ENCODE measurements around the gene PTPRE.

Gene PTPRE

DNA sequence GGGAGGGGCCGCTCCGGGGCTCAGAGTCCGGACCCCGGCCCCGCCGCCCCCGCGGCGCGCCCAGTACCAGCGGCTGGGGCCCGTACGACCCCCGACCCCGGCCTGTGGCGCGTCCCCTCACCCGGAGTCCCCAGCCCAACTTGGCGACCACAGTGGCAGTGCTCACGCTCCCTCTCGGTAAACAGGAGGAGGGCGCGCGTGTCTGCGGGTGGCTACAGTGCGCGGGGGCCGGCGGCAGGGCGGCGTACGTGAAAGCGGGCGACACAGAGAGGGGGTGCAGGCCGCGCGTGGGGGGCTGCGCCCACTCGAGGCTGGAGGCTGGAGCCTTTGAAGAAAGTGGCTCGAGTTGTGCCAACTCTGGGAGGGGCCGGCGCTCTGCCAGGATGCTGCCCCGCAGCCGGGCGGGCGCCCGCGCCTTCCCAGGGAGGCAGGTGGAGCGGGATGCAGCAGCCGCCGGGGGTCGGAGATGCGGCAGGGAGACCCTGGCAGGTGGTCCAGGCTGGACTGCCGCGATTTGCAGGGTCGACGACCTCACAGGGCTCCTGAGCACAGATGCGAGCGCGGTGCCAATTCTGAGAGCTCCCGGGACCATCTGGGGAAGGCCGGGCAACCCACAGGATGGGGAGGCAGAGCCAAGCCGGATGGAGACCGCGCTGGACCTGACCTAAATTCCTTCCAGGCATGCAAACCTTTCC, 655 bp downstream of the PTPRE start:
- peak in 27 of 51 donors; percentile 20 to 68 (median 44) for DNase-seq

DNA sequence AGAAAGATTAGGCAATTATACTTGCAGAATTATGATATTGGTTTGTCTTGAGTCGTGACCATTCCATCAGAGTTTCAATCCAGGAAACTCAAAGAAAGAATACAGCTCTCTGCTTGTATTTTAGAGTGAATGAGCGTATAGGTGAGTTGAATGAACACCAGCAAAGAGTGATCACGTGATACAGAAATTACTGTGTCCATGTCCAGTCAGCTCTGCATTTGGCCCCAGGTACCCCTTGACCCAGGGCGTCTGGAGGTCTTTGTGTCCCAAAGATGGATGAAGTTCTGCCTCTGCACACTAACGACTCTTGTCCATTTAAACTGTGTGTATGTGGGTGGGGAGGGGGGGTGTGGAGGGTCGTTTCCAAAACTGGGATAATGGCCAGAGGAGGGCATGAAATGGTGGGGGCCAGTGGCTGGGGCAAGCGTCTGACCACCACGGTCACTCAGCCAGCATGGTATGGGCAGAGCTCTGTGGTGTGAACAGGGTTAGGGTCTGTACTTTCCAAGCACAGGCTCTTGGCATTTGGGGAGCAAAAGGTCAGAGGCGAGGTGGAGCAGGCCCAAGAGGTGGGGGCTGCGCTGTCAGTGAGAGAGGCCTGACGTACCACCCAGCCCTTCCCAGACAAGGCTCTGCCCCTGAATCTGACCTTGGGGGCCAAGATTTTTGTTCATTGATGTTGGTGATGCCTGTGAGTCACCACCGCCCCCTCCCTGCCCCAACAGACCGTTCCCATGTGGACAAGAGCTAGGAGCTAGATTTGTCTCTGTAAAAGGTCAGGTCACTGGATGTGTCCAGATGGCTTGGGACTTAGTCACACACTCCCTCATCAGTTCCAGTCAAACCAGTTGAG, 1.4 kb downstream of the PTPRE start:
- peak in 1 of 51 donors; percentile 44 for DNase-seq

DNA sequence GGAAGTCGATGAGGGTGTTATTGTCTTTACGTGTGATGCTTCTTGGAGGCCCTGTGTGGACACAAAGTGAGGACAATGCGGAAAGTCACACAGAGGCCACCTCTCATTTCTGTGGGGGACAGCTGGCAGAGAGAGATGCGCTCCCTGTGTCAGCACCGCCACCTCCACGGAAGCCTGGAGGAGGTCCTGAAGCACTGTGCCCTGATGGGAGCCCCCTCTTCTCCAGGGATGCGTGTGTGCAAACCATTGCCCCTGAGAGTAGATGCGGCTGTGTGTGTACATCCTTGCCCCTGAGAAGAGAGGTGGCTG, 2.0 kb downstream of the PTPRE start:
- DNase-seq: no peak

DNA sequence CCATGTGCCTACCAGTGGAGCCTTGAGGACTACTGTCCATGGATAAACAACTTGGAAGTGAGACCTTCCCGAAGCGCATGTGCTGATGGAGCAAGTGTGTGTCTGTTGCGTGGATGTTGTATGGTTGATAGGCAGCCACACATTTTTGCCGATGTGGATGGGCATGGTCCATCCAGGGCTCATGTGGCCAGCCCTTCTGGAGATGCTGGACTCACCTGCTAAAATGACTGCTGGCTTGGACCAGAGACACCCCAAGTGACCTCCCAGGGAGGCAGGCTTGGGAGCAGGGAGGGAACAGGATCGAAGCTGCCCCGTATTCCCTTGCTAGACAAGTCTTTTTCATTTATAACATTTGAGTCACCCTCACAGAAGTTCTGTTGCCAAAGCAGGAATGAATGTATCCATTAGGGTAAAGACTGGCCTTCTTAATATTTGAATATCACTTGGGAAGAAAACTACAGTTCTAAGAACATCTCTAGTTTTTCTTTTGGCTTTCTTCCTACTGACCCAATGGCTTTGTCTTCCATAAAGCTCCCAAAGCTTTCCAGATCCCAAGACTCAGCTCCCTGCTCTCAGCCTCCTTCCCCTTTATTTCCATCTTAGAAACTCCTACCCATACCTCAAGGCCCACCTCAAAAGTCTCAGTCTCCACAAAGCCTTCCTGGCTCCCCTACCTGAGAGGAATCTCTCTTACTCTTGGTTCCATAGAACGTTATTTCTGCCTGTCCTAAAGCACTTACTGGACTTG, 3.0 kb downstream of the PTPRE start:
- DNase-seq: no peak

DNA sequence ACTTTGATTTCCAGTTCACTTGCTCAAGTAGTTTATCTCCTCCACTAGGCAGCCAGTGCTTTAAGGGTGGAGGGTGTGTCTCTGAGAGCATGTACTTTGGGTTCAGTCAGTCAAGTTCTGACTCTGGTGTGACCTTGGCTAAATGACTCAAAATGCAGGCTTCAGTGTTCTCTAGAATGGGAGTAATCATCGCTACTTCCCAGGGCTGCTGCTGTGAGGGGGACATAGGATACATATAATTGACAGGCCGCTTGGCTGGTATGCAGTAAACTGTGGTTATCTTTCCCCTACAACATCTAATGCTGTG, 3.5 kb downstream of the PTPRE start:
- DNase-seq: no peak

DNA sequence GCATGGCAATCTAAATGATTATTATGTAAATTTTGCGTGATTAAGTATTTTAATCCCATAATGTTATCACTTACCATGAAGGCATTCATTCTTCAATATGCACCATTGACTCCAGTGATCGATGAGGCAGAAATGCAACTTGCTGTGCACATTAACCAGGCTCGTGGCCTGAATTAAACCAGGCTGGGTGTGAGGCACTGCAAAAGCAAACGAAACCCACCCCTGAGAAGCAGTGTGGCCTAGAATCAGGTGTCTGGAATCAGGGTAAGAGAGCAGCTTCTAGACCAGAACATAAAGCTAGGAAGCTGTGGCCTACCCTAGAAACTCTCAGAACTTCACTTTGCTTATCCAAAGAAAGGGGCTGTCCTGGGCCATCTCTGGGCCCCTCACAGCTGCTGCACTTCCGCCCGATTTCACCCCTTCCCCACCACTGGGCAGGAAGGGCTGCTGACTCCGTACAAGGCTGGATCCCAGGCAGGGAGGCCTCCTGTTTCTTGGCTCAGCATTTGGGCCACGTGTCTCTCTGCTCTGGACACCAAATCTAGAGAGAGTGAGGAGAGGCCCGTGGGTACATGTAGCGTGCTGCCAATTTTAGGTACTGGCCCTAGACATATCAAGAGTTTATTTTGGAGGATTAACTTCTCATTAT, 4.4 kb downstream of the PTPRE start:
- peak in 2 of 51 donors; percentile 31 to 37 for DNase-seq

DNA sequence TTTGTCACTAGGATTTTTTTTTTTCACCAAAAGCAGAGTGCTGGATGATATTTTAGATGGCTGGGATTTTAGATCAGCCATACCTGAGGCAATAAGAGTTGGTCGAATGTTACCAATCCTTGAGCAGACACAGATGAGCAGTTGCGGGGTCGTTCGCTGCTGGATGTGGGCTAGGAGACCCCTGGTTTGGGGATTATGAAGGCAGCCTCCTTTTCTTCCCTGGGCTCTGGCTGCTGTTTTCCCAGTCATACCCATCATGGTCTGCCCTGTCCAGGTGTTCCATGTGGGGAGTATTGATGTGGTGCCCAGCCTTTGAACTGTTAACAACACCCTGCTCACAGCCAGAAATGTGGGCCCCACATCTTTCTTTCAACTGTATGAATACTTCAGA, 5.0 kb downstream of the PTPRE start:
- no peak for DNase-seq

DNA sequence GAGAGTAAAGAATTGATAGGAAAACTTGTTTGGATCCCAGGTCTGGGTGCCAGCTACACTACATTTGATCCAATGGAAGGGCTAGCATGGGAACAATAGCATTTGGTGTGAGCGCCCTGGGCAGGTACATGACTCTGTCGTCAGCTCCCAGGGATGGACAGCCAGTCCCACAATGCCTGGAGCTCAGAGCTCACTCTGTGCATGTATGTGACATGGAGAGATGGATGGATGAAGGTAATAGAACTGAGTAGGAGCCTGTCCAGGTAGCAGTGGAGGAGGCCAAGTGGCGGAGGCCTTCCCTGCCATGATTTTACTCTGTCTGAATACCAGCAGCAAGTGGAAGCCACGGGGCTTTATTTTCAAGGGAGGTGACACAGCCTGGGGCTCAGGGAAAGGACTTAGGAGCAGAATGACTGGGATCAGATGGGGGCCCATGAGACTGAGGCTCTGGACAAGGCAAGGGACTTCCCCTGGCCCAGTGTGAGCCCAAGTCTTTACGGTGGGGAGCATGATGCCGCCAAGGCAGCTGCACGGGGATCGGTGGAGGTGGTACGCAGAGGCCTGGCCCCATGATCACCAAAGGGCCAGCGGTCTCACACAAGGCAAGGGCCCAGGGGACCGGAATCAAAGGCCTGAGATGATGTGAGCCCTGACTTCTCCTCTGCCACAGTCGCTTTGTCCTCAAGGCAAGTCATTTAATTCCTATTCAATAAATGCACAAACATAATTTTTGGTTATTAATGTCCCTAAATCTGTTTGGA, 5.9 kb downstream of the PTPRE start:
- DNase-seq: no peak

DNA sequence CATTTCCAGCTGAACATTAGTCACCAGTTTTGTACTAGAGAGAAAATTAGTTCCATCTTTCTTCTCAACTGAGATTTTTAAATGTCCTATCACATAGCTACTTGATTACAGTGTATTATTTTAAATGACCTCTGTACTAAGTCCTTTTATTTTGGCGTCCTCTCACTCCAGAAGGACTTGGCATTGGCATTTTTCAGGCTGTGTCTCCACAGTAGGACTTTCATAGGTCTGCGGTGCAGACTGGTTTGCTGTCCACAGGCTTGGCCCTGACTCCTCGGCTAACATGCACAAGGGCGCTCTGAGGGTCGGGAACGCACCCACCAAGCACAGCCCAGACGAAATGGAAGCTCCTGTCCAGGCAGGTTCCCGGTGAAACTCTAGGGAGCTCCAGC, 6.5 kb downstream of the PTPRE start:
- no peak for DNase-seq

DNA sequence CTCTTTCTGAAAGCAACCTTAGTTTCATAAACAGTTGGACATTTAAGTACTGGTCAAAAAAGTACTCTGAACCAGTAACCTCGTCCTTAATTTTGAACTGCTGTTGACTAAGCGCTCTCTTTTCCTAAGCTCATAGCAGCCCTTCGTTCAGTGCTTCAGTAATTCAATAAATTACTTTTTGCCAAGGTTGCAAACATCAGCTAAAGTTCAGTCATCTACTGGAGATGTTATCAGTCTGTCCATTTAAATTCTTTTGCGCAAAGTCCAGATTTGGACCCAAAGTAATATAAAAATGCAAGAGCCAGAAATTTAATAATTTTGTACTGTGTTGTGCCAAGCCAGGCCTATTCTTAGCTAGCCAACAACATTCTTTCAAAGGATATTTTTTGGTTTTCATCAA, 8.4 kb downstream of the PTPRE start:
- DNase-seq: no peak

DNA sequence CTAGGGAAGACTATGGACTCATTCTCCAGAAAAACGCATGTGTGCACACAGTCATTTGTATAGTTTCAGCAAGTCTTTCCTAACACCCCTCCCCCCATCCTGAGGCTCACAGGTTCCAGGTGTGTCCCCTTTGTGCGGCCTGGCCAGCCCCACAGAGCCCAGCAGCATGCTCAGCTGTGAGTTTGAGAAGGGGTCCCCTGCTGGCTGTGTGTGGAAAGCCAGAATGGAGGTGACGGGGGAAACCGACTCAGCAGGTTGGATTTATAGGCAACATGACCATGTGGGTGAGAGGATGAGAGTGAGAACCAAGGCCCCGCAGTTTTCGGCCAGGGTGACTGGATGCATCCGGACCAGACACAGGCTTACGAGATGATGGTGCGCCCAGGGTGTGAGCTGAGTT, 9.9 kb downstream of the PTPRE start:
- no peak for DNase-seq

DNA sequence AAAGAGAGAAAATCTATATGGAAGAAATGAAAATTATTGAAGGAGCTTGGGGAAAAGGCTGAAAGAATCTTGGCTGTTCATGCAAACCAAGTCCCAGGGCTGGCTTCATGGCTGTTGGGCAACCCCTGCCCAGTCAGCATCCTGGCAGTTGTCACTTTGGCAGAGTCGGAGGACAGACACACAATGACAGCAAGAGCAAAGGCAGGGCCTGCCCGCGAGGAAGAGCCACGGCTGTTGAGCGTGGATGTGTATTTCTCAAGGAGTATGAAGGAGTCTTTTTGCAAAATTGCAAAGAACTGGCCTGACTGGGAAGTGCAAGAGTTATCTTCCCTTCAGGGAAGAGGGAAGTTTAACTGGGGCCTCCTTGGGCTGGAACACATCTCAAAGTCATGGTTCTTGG, 11.7 kb downstream of the PTPRE start:
- peak in 14 of 51 donors; percentile 21 to 63 (median 44) for DNase-seq

DNA sequence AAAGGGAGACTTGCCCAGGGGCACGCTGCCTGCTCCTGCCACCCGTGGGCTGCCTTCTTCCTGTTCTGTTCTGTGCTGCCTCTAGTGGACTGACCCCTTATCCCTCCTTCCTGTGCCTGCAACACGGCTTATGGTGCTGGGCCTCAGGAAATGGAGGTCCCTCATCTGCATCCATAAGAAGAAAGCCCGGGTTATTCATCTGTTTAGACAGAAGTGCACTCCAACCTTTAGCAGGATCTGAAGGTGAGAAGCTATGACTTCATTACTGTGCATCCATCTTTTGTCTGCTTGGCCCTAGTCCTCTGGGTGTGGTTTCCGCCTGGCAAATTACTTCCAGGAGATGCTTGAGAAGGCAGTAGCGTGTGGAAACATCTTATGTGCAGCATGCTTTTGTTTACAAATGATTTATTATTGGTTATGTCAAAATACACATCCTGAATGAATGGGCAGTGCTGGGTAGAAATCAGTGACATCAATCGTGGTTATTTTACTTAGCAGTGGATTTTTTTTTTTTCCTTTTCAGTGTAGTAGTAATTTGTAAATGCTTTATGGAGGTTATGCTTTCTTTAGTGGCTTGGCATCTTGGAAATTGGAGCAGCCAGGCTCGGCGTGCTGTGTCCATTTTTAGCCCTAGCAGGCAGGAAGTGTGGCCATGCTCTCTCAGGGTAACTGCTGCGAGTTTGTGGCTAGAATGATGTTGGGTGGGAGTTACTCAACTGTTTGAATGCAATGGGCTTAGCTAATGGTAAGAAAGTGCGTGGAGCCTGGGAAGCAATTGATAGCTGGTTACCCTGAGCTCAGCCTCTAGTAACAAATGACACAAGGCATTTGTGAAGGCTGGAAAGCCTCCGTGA, 12.7 kb downstream of the PTPRE start:
- DNase-seq: peak in 18 of 51 donors; percentile 24 to 51 (median 36)

DNA sequence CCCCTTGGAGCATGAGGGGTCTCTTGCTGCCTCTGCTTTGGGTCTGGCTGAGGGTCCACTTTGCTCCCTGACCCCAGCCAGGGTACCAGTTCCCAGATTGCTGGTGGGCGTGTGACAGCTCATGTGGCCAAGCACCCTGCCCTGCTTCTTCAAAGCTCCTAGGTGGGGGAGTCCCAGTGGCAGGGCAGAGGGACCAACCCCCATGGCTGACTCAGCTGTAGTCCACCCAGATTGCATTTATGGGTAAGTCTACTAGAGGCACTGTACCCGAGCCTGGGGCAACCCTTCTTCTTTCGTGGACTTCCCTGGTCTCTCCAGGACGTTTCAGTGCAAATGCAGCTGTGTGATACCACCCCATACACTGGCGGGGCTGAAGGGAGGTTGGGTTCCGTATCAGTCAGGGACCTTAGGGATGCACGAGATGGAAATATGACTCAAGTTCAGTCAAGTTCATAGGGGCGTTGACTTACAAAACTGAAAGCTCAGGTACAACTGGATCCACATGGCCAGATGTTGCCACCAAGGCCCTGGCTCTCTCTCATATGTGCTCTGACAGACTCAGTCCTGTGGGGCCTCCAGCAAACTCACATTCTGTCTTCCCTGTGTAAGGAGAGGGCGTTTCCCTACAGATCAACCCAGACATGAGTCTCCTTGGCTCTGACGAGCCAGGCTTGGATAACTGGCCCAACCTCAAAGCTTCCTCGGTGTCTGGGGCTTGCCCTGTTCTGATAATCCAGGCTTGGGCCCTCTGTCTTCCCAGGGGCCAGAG, 13.6 kb downstream of the PTPRE start:
- DNase-seq: no peak

DNA sequence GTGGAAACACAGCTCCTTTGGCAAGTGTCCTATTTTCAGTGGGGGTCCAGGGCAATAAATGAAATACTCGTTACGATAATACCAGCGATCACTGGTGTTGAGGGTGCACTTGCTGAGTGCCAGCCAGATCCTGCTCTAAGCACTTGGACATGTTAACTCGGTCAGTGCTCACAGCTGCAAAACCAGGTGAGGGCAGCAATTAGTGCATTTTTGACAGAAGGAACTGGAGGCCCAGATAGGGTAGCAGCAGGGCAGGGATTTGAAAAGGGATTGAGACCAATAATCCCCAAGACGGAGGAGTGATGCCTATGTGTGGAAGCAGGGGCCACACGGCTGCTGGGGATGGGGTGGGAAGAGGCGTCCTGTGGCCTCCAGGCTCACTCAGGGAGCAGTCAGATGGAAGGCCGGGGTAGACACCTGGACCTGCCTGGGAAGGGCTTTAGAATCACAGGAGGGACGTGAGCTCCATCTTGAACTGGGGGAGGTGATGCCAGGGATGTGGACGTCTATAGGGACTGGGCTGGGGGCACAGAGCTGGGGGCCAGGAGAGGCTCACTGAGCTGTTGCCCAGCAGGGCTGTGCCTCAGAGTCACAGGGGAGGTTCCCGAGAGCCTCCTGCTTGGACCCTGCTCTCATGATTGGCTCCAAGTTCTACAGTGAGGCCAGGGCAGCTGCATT, 14.3 kb downstream of the PTPRE start:
- DNase-seq: no peak

DNA sequence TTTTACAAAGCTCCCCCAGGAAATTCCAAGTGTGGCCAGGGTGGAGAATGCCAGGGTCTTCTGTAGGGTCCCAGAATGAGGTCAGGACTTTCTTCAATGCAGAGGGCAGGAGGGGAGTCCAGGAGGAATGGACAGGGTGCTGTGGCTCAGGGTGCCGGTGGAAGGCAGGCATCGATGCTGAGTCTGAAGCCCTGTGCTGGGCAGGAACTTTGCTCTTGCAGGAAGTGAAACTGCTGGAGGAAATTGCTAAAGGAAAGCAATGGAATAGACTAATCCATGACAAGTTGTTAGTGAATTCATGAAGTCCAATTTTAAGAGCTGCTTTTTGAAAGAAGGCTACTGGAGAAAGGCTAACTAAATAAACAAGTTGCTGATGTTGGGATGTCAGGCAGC, 14.8 kb downstream of the PTPRE start:
- no peak for DNase-seq

DNA sequence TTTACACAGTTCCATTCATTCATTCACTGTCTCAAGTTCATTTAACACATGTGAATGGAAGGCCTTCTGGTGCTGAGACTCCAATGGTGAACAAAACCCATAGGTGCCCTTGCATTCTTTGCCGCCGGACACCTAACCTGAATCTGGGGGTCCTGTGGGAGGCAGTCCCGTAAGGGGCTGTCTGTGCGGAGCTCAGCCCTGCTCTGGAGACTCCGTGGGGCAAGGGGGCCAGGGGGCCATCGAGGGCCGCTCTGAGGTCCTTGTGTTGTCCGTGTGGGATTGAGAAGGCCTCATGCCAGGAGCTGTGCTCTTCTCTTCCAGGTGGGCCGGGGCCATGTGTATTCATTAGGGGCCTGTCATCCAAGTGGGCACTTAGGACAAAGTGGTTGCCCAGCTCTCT, 15.3 kb downstream of the PTPRE start:
- DNase-seq: no peak

DNA sequence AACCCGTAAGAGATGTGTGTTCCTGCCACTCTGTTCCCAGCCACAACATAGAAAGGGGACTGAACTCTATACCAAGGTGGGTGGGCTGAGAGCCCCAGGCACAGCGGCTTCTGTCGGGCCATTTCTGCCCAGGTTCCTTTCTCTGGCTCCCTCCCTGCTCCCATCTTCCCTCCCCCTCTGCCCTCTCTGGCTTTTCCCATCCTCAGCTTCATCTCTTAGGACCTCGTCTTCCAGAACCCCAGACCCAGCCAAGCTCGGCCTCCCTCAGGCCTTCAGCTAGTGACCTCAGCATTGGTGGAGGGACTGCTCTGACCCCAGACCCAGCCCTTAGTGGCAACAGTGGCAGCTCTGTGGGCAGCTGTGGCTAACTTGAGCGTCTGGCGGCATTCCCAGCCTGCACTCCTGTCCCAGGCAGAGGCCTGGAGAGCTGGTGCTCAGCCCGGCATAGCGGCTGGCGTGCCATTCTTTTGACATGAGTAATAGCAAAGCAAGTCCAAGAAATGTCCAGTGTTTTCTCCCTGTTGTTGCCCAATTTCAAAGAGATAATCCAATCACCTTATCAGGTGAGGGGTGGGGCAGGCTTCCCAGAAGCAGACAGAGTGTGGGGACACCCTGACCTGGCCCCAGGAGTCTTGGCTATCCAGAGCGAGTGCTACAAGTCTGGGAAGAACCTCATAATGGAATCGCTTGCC, 15.9 kb downstream of the PTPRE start:
- peak in 31 of 51 donors; percentile 17 to 79 (median 50) for DNase-seq
